ENCODE data around the gene RASGRP3. TPM values are rescaled to one million over a fixed set of nuclear protein-coding genes. Genes with fewer than 3 reads are reported as not detected.
A peak's percentile ranks its signal among the peaks of the same experiment; 100 is the strongest.

Gene RASGRP3
- total and polyA plus RNA-seq, 9 of the 15 experiments (the other 6 are each of a cell fraction or from before 2014, with no cell fraction given) = 0.18 to 1.7 (median 1.2) TPM

GRCh38 chr2:33458248-33458819 lies 18.1 kb upstream of the RASGRP3 start:
- BruUV-seq (replicated peaks) = no TSS peak
- Histone ChIP-seq H3K4me1 (replicated peaks in 1 of 2; ENCODE audit: control insufficient read depth in 2 of 2, insufficient read depth in 2 of 2, low read length in 2 of 2) (no peaks in the 10 kb centered on the region), H4K20me1 (replicated peaks; ENCODE audit: control insufficient read depth, insufficient read depth, low read length) (no peaks in the 10 kb centered on the region), H3K27ac (ENCODE audit: extremely low read depth, low read depth, low read length) (no peak overlapping the region), H3K4me2 (ENCODE audit: insufficient read depth, low read length) (no peak overlapping the region), H2AFZ (ENCODE audit: low read depth, low read length) (0 out of 2 replicates have a peak overlapping the region, but pooled peaks have one; percentile 48), H3K79me2 (ENCODE audit: control insufficient read depth, insufficient read depth, low read length) (no peaks in the 10 kb centered on the region), H3K9me1 (ENCODE audit: control insufficient read depth, insufficient read depth, low read length) (no peaks in the 10 kb centered on the region), H3K4me3 (no peak overlapping the region), H3K27me3 (ENCODE audit: control insufficient read depth in 2 of 2, insufficient read depth in 2 of 2, low read length in 2 of 2) (no peaks in the 10 kb centered on the region; a peak in 1 of 5 replicates), H3K9ac (ENCODE audit: insufficient read depth in 1 of 2, low read depth in 2 of 2, low read length in 2 of 2) (no peak overlapping the region), H3K9me3 (replicated peaks; ENCODE audit: control insufficient read depth, insufficient read depth, low read depth, low read length) (peaks cover under 1% of the 10 kb centered on the region; the same call in 1 of the 2 replicates), H3K36me3 (ENCODE audit: control insufficient read depth, insufficient read depth, low read length) (no peaks in the 10 kb centered on the region)
- TF ChIP-seq NFATC3 (IDR thresholded peaks at IDR 0.05) (no peak), VEZF1 (CRISPR knock-in tag; IDR thresholded peaks at IDR 0.05) (no peak), ZNF699 (CRISPR knock-in tag; IDR thresholded peaks at IDR 0.05; ENCODE audit: insufficient replicate concordance) (no peak), CGGBP1 (CRISPR knock-in tag; IDR thresholded peaks at IDR 0.05) (no peak), XRCC5 (IDR thresholded peaks at IDR 0.05; ENCODE audit: low read depth, low read length) (no peak), HNRNPH1 (optimal IDR thresholded peaks at IDR 0.05; ENCODE audit: low read depth, low read length) (no peak), FOXK2 (conservative IDR thresholded peaks at IDR 0.05 in 1 of 2, IDR thresholded peaks at IDR 0.05 in 1 of 2; ENCODE audit: low read depth in 2 of 2) (no peak), ID3 (CRISPR knock-in tag; IDR thresholded peaks at IDR 0.05) (no peak), ID3 (tag; IDR thresholded peaks at IDR 0.05) (no peak)
- intact Hi-C loops (cut with micrococcal nuclease) = no loop called here
- ChIA-PET POLR2A (no interaction called here), CTCF (ENCODE audit: low intra/inter-chr PET ratio) (no interaction called here)
- DNase-seq (ENCODE audit: extremely low read depth in 1 of 4, low spot score in 3 of 4) (no peak), FAIRE-seq (no peak), ATAC-seq (no peak)
- WGBS (ENCODE audit: insufficient coverage, low coverage, missing lambda C conversion rate) = 24% methylated on average over 3 of the region's 3 CpGs
- in situ Hi-C loops (cut with MboI) = no loop called here

All from K562 (cell line).